C1 segment of cervical spinal cord (tissue), 14 donors: ENCODE data around the gene CKMT1A.
A peak's percentile ranks its signal among the peaks of the same experiment; 100 is the strongest.
"Not testable (repeated sequence)": the region's sequence is repeated elsewhere in the genome, so short reads cannot be mapped to it uniquely, and the experiment has no call there.

Source experiments
- DNase-seq, 14 donors: peaks; one replicate each; lab custom pipeline; 2025; lab: John Stamatoyannopoulos, UW

Gene CKMT1A

GRCh38 chr15:43693148-43694022 lies at the start of gene CKMT1A:
Gene CKMT1A (plus strand): TSS chr15:43693859. CDS start chr15:43694051, 192 bp downstream.
- not testable (repeated sequence) for DNase-seq

- DNase-seq: no peak
These were observed 44.8 kb upstream of the CKMT1A start, which contains the start of gene CATSPER2 for GRCh38 chr15:43648649-43649429. Gene CATSPER2 (minus strand): TSS chr15:43648844. CDS start chr15:43648061, 783 bp downstream.

DNA sequence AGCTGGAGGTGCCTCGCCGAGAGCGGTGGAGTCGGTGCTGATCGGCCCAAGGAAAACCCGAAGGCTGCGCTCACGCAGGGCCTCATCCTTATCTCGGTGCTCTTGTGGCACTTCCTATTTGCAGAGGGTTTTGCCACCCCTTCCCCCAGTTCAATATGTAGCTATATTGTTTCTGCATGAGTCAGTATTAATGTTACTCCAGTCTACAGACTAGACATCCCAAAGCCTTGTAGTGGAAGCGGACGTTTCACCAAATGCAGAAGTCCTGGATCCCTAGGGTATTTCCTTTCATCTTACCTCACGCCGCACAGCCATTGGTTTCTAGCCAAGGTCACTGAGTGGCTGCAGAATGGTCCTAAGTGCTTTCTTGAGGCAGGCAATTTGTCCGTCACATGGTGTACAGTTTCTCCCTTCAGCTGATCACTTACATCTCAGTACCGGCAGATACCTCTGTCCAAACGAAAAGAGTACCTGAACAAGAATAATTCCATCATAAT lies 44.2 kb upstream of the CKMT1A start:
- not testable (repeated sequence) for DNase-seq

DNA sequence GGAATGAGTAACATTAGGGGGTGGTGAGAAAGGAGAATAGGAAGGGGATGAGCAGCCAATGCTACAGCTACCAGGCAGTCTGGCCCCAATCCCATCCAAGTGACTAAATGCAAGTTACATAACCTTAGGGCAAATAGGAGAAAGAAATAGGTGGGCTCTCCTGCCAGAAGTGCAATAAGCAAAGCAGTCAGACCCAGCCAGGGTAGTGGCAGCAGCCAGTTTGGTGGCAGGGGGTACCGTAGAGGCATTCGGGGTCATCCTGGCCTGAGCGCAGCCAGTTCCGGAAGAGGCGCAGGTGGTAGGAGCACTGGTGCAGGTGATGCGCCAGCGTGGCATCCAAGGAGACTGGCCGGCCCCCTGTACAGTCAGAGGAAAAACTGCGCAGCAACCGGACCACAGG lies 33.9 kb upstream of the CKMT1A start:
- DNase-seq: peak in 1 of 14 donors; percentile 68

DNA sequence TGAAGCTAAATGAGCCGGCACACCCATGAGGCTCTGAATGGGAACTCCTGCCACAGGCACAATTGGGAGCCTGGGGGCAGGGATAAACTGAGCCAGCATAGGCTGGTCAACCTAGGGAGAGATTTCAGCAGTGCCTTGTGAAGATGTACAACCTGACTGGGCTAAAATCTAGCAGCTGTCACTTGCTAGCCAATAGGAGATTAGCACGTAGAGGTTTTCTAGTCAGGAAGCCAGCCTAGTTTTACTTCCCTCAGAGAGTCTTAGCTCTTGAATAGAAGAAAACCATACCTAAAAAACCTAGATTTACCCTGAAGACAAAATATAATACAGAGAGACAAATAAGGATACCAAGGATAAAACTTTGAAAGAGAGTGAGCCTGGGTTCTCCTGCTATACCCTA lies 31.4 kb upstream of the CKMT1A start:
- not testable (repeated sequence) for DNase-seq

- DNase-seq: not testable (repeated sequence)
These were observed 30.3 kb upstream of the CKMT1A start for GRCh38 chr15:43663333-43663732.

DNA sequence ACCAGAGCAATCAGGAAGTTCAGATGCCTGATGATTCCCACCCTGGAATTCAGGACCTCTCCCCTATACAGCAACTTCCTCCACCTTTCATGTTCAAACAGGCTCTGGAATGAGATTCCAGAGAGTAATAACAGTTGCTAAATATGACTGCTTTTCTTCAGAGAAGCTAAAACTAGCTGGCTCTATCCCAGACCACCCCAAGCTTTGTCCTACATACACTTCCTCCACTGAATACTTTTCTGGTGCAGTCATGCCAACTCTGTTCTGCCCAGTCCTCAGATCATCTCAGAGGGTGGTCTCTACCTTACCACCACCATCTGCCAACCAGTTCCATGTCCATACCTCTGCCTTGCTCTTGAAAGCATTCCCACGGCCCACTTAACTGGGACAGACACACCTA lies 27.5 kb upstream of the CKMT1A start:
- not testable (repeated sequence) for DNase-seq

DNA sequence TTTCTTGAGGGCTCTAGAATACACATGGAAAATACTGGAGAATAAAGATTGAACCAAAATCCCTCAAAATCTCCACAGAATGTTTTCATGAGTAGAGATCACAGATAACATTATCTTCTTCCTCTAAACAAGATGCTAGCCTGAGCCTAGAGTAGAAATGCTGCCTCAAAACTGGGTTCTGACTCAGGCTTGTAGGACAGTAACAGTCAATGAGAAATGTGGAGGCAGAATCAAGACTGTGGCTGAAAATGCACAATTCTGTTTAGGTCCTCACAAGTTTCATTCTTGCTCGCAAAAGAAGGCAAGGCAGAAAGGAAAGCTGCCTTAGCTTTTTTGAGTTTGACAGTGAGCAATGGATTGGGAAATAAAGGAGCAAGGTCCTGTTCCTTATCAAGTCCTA lies 19.5 kb upstream of the CKMT1A start:
- DNase-seq: not testable (repeated sequence)

GRCh38 chr15:43689604-43690301 lies 3.9 kb upstream of the CKMT1A start:
- DNase-seq: not testable (repeated sequence)

- not testable (repeated sequence) for DNase-seq
These were observed 980 bp upstream of the CKMT1A start for GRCh38 chr15:43692679-43693078.

DNA sequence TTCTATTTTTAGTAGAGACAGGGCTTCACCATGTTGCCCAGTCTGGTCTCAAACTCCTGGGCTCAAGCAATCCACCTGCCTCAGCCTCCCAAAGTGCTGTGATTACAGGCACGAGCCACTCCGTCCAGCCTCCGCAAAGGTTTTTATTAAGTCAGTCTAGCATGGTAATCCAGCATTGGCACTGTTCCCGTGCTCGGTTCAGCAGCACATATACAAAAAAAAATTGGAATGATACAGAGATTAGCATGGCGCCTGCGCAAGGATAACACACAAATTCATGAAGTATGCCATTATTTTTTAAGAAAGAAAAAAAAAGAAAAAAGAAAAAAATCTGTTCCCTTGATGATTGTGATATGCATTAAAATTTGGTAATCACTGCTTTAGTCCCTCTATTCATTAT lies 8.5 kb downstream of the CKMT1A start:
- DNase-seq: peak in 1 of 14 donors; percentile 44

GRCh38 chr15:43702701-43703424 lies 9.2 kb downstream of the CKMT1A start:
- DNase-seq: peak in 1 of 14 donors; percentile 27

- not testable (repeated sequence) for DNase-seq
These were observed 16.9 kb downstream of the CKMT1A start for GRCh38 chr15:43710431-43711131.

GRCh38 chr15:43723151-43723550 lies 29.5 kb downstream of the CKMT1A start:
- no peak for DNase-seq

GRCh38 chr15:43726306-43726705 lies 32.6 kb downstream of the CKMT1A start:
- DNase-seq: not testable (repeated sequence)

DNA sequence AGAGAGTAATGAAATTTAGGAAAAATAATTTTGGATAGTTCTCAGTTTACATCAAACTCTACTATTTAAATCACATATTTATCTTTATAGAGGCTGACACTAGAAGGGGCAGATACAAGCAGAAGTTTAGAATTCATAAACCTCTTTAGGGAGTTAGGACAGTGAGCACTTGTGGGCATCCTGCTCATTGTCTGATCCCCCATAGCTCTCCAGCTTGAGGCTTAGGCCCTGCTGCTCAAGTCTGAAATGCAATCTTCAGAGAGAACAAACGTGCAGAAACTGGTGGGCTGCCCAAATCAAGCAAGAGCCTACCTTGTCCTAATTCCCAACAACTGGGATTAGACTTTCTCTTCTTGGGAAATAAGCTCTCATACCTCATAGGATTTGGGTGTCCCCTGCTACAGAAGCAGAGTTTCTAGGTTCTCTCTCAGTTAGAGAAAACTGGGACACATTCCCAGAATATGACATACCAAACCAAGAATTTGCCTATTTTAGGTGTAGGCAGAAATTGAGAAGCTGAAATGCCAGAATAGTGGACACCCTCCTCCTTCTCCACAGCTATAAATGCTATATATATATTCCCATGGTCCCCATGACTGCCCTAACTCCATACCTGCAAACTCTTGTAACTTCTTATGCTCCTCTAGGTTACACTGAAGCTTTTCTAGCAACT lies 34.5 kb downstream of the CKMT1A start:
- not testable (repeated sequence) for DNase-seq

- DNase-seq: no peak
These were observed 41.8 kb downstream of the CKMT1A start for GRCh38 chr15:43735416-43735815.

DNA sequence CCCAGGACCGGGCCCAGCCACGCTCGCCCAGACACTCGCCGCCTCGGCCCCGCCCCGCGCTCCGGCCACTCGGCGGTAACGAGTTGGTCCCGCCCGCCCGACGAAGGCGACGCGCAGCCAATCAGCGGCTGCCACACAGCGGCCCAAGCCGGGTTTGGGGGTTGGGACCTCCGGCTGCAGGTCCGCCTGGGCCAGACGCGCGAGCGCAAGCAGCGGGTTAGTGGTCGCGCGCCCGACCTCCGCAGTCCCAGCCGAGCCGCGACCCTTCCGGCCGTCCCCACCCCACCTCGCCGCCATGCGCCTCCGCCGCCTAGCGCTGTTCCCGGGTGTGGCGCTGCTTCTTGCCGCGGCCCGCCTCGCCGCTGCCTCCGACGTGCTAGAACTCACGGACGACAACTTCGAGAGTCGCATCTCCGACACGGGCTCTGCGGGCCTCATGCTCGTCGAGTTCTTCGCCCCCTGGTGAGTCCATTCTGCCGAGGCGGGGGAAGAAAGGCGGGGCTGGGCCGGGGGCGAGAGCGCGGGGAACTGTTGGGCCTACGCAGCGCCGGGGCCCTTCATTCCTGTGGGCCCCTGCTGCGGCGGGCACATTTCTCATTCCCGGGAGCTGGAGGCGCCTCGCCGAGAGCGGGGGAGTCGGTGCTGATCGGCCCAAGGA lies 52.7 kb downstream of the CKMT1A start, which contains the start of gene PDIA3:
Gene PDIA3, plus strand, starts transcription at position 194 of the 658 bp plus-strand sequence. Its CDS starts 102 bp downstream, at position 296.
- peak; percentile 50 to 96 (median 87) for DNase-seq

GRCh38 chr15:43746903-43747309 lies 53.2 kb downstream of the CKMT1A start:
- DNase-seq: peak in 3 of 14 donors; percentile 20 to 36 (median 32)
